HG03558 (cell line): ENCODE results near the gene PGAP6.
"Not testable (repeated sequence)": the region's sequence is repeated elsewhere in the genome, so short reads cannot be mapped to it uniquely, and the experiment has no call there.

ENCODE experiments used
- ATAC-seq: cut with Tn5 transposase; IDR thresholded peaks from one replicate; pipeline ENCODE4 v1.9.1; 2021; ENCODE audit warnings: moderate number of reproducible peaks; ENCODE audit not compliant: unreplicated experiment; ENCODE audit errors: extremely low read depth

PGAP6 gene

GRCh38 chr16:369275-369865 is 12.4 kb downstream of the PGAP6 start:
- ATAC-seq, result no peak

- ATAC-seq, result no peak
Observed at GRCh38 chr16:368388-369158, 13.2 kb downstream of the PGAP6 start.

DNA sequence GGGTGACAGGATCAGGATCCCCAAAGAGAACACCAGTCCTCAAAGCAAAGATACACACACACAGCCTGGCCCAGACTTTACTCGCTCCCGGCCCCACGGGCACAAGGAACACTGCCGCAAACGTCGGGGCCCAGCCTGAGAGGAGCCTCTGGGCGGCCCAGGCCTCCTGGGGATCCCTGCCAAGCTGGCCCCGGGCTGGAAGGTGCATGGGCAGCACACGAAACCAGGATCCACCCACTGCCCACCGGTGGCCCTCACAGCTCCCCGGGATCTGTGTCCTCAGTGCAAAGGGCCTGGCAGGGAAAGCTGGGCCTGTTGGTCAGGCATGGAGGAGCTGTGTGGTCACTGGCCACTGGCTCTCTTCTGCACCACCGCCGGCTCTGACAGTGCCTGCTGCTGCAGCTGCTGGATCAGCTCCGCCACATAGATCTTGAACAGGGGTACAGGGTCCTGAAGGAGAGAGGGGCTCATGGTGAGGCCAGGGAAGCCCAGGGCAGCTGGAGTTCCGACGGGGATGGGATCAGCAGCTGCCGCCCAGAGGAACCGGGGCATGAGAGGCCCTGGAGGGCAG is 14.4 kb downstream of the PGAP6 start:
- ATAC-seq, result no peak

GRCh38 chr16:366476-366875 is 15.3 kb downstream of the PGAP6 start:
- ATAC-seq, result no peak

DNA sequence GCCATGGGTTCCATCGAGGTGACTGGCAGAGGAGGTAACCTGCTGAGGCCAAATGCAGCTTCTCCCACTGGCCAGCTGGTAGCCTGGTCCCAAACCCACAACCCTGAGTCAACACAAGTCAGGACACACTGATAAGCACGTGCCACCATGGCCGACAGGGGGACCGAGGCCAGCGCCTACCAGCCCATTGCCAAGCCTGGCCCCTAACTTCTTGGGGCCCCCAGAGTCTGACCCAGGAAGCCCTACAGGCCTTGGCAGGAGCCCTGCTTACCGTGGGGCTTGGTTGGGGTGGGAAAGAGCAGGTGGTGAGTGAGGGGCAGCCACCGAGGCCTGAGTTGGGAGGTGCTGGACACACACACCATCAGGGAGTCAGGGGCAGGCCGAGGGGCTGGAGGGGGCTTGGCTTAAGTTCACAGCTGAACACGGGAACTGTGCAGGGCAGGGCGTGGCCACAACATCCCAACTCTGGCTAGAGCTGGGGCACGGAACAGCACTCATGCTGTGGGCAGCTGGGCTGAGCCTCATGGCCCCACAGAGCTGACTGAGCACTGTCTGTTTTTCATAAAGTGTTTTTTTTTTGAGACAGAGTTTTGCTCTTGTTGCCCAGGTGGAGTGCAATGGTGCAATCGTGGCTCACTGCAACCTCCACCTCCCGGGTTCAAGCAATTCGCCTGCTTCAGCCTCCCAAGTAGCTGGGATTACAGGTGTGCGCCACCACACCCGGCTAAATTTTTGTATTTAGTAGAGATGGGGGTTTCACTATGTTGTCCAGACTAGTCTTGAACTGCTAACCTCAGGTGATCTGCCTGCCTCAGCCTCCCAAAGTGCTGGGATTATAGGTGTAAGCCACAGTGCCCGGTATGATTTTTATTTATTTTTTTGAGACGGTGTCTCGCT is 16.9 kb downstream of the PGAP6 start:
- no peak for ATAC-seq

GRCh38 chr16:363766-364490 is 17.9 kb downstream of the PGAP6 start:
- ATAC-seq, result no peak

DNA sequence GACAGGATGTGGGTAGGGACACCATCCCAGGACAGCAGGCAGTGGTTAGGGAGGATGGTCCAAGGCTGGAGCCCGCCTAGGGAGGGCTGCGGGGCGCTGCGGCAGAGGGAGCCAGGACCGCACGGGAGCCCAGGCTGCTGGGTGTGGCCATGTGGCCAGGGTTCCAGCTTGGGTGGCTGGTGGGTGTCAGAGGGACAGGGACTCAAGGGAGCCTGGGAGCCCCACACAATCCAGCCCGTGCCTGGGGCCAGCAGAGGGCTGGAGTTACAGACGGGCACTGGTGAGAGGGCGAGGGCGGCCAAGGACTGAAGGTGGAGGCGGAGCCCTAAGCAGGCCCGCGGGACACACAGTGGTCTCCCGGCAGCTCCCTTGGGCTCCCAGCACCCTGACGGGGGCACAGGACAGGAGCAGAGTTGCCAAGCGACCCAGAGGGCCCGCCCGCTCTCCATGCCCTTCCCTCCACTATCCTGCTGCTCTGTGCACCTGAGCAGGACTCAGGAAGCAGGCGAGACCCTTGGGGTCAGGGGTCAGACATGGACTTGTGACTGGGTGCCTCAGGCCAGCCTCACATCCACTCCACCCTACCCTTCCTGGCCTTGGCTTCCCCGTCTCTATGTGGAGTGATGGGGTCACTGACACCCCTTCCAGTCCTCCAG is 18.5 kb downstream of the PGAP6 start:
- no peak for ATAC-seq

DNA sequence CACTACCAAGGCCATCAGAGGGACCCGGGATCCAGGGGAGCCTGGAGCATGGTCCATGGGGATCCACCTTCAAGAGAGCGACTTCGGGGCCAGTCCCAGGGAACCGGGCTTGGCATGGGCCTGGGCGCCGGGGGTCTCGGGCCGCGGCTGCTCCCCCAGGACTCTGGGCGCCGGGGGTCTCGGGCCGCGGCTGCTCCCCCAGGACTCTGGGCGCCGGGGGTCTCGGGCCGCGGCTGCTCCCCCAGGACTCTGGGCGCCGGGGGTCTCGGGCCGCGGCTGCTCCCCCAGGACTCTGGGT is 19.1 kb downstream of the PGAP6 start:
- not testable (repeated sequence) for ATAC-seq

GRCh38 chr16:361872-362701 is 19.7 kb downstream of the PGAP6 start:
- ATAC-seq, result no peak

DNA sequence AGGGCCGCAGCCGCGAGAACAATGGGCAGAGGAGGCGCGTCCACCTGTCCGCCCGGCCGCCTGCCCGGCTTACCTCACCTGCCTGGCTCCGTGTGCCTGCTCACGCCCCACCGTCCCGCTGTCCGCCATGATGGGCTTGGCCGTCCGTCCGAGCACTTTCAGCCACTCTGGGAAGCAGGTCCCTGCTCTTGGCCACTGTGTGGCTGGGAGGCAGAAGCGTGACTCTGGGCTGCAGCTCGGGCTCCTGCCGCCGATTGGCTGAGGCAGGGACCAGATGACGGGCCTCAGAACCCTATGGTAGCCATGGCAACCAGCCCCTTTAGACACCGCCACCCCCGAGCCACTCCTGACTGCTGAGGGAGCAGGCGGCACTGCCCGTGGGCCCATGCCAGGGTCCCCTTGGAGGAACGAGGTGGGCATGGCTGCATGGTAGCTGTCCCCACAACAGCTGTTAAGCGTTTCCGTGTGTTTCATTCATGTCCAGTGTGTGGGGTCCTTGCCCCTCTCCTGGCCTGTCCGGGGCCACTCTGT is 20.4 kb downstream of the PGAP6 start:
- ATAC-seq, result no peak

GRCh38 chr16:360698-361336 is 21.0 kb downstream of the PGAP6 start:
- no peak for ATAC-seq

- ATAC-seq, result no peak
Observed at GRCh38 chr16:359871-360697, 21.7 kb downstream of the PGAP6 start.

GRCh38 chr16:359067-359763 is 22.6 kb downstream of the PGAP6 start:
- ATAC-seq, result no peak

DNA sequence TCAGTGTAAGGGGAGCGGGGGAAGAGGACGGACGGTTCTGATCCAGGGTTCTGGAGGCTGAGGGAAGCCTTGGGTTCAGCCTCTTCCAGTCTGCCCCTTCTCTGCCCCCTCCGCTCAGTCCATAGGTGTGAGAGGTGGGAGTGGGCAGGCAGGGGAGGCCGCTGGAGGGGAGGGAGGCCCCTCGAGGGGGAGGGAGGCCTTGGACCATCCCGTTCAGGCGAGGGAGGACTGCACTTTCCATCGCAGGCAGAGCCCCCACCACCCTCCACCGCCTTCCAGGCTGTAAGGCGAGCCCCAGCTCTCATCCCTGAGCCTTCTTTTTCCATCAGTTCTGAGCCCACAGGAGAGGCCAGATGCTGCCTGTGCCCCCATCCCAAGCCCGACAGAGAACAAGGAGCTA is 25.0 kb downstream of the PGAP6 start:
- ATAC-seq, result no peak

GRCh38 chr16:354971-355461 is 26.8 kb downstream of the PGAP6 start:
- ATAC-seq, result no peak

GRCh38 chr16:354291-354881 is 27.4 kb downstream of the PGAP6 start:
- no peak for ATAC-seq
